Neural cell (in vitro differentiated cells): ENCODE data around the gene RBP5. TPM values are rescaled to one million over a fixed set of nuclear protein-coding genes. Genes with fewer than 3 reads are reported as not detected.

Source experiments
- H2AFZ ChIP-seq: fragments of 200-600, 300-800 bp; sonication (generic), shearing (Covaris generic); 2 replicates; pipeline ENCODE4 v1.6.0; 2014; ENCODE audit warnings: low read depth, mild to moderate bottlenecking, antibody characterized with exemption, low read length, moderate library complexity
- H3F3A ChIP-seq: fragments of 200-600 bp; shearing (Covaris generic); 2 replicates; pipeline ENCODE4 v1.6.1; 2016; ENCODE audit warnings: mild to moderate bottlenecking, moderate library complexity, mixed read lengths, antibody characterized with exemption, low read length; ENCODE audit not compliant: insufficient read depth, poor library complexity, severe bottlenecking
- H3K27ac ChIP-seq: fragments of 200-600, 300-800 bp; sonication (generic), shearing (Covaris generic); 2 replicates; pipeline ENCODE4 v1.5.1; 2014; ENCODE audit warnings: mild to moderate bottlenecking, low read length, moderate library complexity
- H3K27me3 ChIP-seq: fragments of 300-800, 200-600 bp; sonication (generic), shearing (Covaris generic); 2 replicates; pipeline ENCODE4 v1.6.0; 2014; ENCODE audit warnings: mild to moderate bottlenecking, low read depth, low read length, moderate library complexity; ENCODE audit not compliant: insufficient read depth
- H3K36me3 ChIP-seq: fragments of 300-800, 200-600 bp; sonication (generic), shearing (Covaris generic); 2 replicates; pipeline ENCODE4 v1.5.1; 2014; ENCODE audit warnings: mild to moderate bottlenecking, antibody characterized with exemption, low read length, moderate library complexity; ENCODE audit not compliant: insufficient read depth
- H3K4me2 ChIP-seq: fragments of 300-800, 200-600 bp; sonication (generic), shearing (Covaris generic); 2 replicates; pipeline ENCODE4 v1.6.0; 2014; ENCODE audit warnings: mild to moderate bottlenecking, low read length
- H3K4me3 ChIP-seq: fragments of 300-800, 200-600 bp; sonication (generic), shearing (Covaris generic); 2 replicates; pipeline ENCODE4 v1.5.1; 2014; ENCODE audit warnings: mild to moderate bottlenecking, low read length, moderate library complexity
- H3K79me2 ChIP-seq: fragments of 200-600 bp; shearing (Covaris generic); replicated peaks from 2 replicates; pipeline ENCODE4 v1.6.0; 2014; ENCODE audit warnings: mild to moderate bottlenecking, low read length, moderate library complexity; ENCODE audit not compliant: insufficient read depth
- H3K9ac ChIP-seq: fragments of 300-800, 200-600 bp; sonication (generic), shearing (Covaris generic); 2 replicates; pipeline ENCODE4 v1.6.1; 2016; ENCODE audit warnings: mild to moderate bottlenecking, low read length, mixed read lengths
- H3K9me2 ChIP-seq: fragments of 200-600 bp; shearing (Covaris generic); 2 replicates; pipeline ENCODE4 v1.6.1; 2016; ENCODE audit warnings: mild to moderate bottlenecking, low read length, mixed read lengths; ENCODE audit not compliant: insufficient read depth
- H3K9me3 ChIP-seq: fragments of 200-600, 300-800 bp; sonication (generic), shearing (Covaris generic); 2 replicates; pipeline ENCODE4 v1.6.1; 2016; ENCODE audit warnings: mild to moderate bottlenecking, mixed run types, low read length, moderate library complexity, mixed read lengths
- H4K20me1 ChIP-seq: fragments of 200-600 bp; shearing (Covaris generic); 2 replicates; pipeline ENCODE4 v1.6.1; 2016; ENCODE audit warnings: mild to moderate bottlenecking, mixed run types; ENCODE audit not compliant: insufficient read depth
- CTCF ChIP-seq: fragments of 450-650 bp; IDR thresholded peaks from 2 replicates; pipeline ENCODE4 v1.5.1; 2014; ENCODE audit warnings: antibody characterized with exemption, mild to moderate bottlenecking, moderate library complexity; ENCODE audit not compliant: poor library complexity, severe bottlenecking
- EP300 ChIP-seq: fragments of 450-650 bp; conservative IDR thresholded peaks from 2 replicates; pipeline ENCODE4 v1.6.1; 2014; ENCODE audit warnings: antibody characterized with exemption, mild to moderate bottlenecking, moderate library complexity; ENCODE audit not compliant: poor library complexity, severe bottlenecking
- EZH2 ChIP-seq: fragments of 200-600, 300-800 bp; shearing (Covaris generic), sonication (generic); IDR thresholded peaks from 2 replicates; pipeline ENCODE4 v1.6.1; 2014; ENCODE audit warnings: antibody characterized with exemption, low read length, borderline replicate concordance, mild to moderate bottlenecking; ENCODE audit not compliant: insufficient read depth, poor library complexity, severe bottlenecking
- MXI1 ChIP-seq: fragments of 450-650 bp; conservative IDR thresholded peaks from 2 replicates; pipeline ENCODE4 v1.6.1; 2014; ENCODE audit warnings: antibody characterized with exemption, mild to moderate bottlenecking; ENCODE audit not compliant: poor library complexity, severe bottlenecking
- POLR2AphosphoS5 ChIP-seq: IDR thresholded peaks from 2 replicates; pipeline ENCODE4 v1.6.1; 2012
- RAD21 ChIP-seq: fragments of 450-650 bp; conservative IDR thresholded peaks from 2 replicates; pipeline ENCODE4 v1.6.1; 2014; ENCODE audit warnings: antibody characterized with exemption, mild to moderate bottlenecking, moderate library complexity
- SMC3 ChIP-seq: fragments of 450-650 bp; conservative IDR thresholded peaks from 2 replicates; pipeline ENCODE4 v1.6.1; 2014; ENCODE audit warnings: antibody characterized with exemption, mild to moderate bottlenecking, moderate library complexity; ENCODE audit not compliant: poor library complexity
- TAF1 ChIP-seq: IDR thresholded peaks from 2 replicates; pipeline ENCODE4 v1.6.1; 2012; ENCODE audit warnings: low read depth
- polyA plus RNA-seq: library from polyadenylated mRNA; depleted of rRNA; stranded (reverse); fragments of >200 nt; gene quantifications from 2 replicates; pipeline ENCODE4 v1.2.3, GENCODE V29; 2014
- TF ChIP-seq, protein P1 (sequence below): IDR thresholded peaks from 2 replicates; pipeline ENCODE4 v1.6.1; 2012; ENCODE audit warnings: borderline replicate concordance

Gene RBP5
- polyA plus RNA-seq, 1 donor from 2014 or later: 1.9 TPM

GRCh38 chr12:7143564-7143963, 14.9 kb upstream of the RBP5 start:
- Histone ChIP-seq H3K4me2 (no peak overlapping the region), H3K9ac (no peak overlapping the region), H3F3A (no peaks in the 10 kb centered on the region), H3K27me3 (no peaks in the 10 kb centered on the region), H2AFZ (no peak overlapping the region), H3K9me2 (no peaks in the 10 kb centered on the region), H4K20me1 (no peaks in the 10 kb centered on the region), H3K36me3 (peaks cover 26% of the 10 kb centered on the region), H3K9me3 (no peaks in the 10 kb centered on the region), H3K4me3 (no peak overlapping the region), H3K27ac (no peak overlapping the region), H3K79me2 (no peaks in the 10 kb centered on the region)
- TF ChIP-seq TAF1 (no peak), RAD21 (no peak), EZH2 (no peak), EP300 (no peak), CTCF (no peak), POLR2AphosphoS5 (no peak), SMC3 (no peak), MXI1 (no peak)
- TF ChIP-seq, protein P1, sequence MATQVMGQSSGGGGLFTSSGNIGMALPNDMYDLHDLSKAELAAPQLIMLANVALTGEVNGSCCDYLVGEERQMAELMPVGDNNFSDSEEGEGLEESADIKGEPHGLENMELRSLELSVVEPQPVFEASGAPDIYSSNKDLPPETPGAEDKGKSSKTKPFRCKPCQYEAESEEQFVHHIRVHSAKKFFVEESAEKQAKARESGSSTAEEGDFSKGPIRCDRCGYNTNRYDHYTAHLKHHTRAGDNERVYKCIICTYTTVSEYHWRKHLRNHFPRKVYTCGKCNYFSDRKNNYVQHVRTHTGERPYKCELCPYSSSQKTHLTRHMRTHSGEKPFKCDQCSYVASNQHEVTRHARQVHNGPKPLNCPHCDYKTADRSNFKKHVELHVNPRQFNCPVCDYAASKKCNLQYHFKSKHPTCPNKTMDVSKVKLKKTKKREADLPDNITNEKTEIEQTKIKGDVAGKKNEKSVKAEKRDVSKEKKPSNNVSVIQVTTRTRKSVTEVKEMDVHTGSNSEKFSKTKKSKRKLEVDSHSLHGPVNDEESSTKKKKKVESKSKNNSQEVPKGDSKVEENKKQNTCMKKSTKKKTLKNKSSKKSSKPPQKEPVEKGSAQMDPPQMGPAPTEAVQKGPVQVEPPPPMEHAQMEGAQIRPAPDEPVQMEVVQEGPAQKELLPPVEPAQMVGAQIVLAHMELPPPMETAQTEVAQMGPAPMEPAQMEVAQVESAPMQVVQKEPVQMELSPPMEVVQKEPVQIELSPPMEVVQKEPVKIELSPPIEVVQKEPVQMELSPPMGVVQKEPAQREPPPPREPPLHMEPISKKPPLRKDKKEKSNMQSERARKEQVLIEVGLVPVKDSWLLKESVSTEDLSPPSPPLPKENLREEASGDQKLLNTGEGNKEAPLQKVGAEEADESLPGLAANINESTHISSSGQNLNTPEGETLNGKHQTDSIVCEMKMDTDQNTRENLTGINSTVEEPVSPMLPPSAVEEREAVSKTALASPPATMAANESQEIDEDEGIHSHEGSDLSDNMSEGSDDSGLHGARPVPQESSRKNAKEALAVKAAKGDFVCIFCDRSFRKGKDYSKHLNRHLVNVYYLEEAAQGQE: no peak

DNA sequence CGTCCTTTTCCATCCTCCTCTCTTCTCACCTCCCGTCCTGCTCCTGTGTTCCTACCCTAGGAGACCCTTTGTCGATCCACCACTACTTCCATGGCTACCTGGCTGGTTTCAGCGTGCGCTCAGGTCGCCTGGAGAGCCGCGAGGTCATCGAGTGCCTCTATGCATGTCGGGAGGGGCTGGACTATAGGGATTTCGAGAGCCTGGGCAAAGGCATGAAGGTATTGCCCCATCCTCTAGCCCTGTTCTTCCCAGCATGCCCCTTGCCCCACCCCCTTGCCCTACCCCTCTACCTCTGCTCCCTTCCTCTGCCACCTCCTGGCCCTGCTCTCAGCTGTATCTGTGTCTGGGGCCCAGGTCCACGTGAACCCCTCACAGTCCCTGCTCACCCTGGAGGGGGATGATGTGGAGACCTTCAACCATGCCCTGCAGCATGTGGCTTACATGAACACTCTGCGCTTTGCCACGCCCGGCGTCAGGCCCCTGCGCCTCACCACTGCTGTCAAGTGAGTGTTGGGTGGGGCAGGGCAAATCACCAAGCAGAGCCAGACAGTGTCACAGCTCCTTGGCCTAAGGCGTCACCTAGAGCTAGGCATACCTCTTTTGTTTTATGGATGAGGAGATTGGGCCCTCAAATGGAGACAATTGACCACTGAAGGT, 14.2 kb upstream of the RBP5 start:
- TF ChIP-seq MXI1: no peak
- TF ChIP-seq POLR2AphosphoS5: no peak
- TF ChIP-seq CTCF: no peak
- no peak for TF ChIP-seq RAD21
- no peak for TF ChIP-seq EZH2
- TF ChIP-seq, protein P1: no peak
- no peak for TF ChIP-seq SMC3
- H3K36me3 ChIP-seq: peaks cover 22% of the 10 kb centered on the region
- H3K4me3 ChIP-seq: no peak overlapping the region
- H3K27ac ChIP-seq: no peak overlapping the region
- no peaks in the 10 kb centered on the region for H3K27me3 ChIP-seq
- no peaks in the 10 kb centered on the region for H3K9me3 ChIP-seq
- no peaks in the 10 kb centered on the region for H3F3A ChIP-seq
- no peaks in the 10 kb centered on the region for H3K79me2 ChIP-seq
- no peaks in the 10 kb centered on the region for H3K9me2 ChIP-seq
- no peak overlapping the region for H3K9ac ChIP-seq
- no peak overlapping the region for H2AFZ ChIP-seq
- no peaks in the 10 kb centered on the region for H4K20me1 ChIP-seq
- no peak overlapping the region for H3K4me2 ChIP-seq
